Common myeloid progenitor, CD34-positive (primary cell): Measurements from ENCODE around the gene GALK1.

Experiments
- CTCF ChIA-PET: fragments of 350-600 bp; sonication (Branson Sonifier 250); formaldehyde crosslinking; loops from one replicate; lab custom pipeline; 2021; ENCODE audit warnings: antibody characterized with exemption; lab: Charles Lee
- POLR2A ChIA-PET: fragments of 350-600 bp; sonication (Branson Sonifier 250); formaldehyde crosslinking; loops from one replicate; lab custom pipeline; 2021; ENCODE audit warnings: antibody characterized with exemption; lab: Charles Lee
- DNase-seq, 3 donors: peaks; one replicate each; pipeline versions ENCODE4 v3.0.0 to v3.0.0-alpha.2; 2013
- H3K27ac ChIP-seq, 2 experiments: 1 replicate in 1 of 2; 2 replicates in 1 of 2; pipeline ENCODE4 v1.7.0; 2013; ENCODE audit warnings: inconsistent platforms in 2 of 2, low read length in 2 of 2, mild to moderate bottlenecking in 2 of 2, low read depth in 1 of 2, moderate library complexity in 1 of 2; ENCODE audit not compliant: severe bottlenecking in 2 of 2, insufficient read depth in 1 of 2, poor library complexity in 1 of 2
- H3K27me3 ChIP-seq, 5 experiments: replicated peaks in 2 of 5; 1 replicate in 3 of 5; 2 replicates in 2 of 5; pipeline versions ENCODE4 v1.6.1 to v1.7.0; 2013; ENCODE audit warnings: low read length in 4 of 5, mild to moderate bottlenecking in 2 of 5, moderate library complexity in 2 of 5, inconsistent platforms in 1 of 5; ENCODE audit not compliant: insufficient read depth in 5 of 5, control insufficient read depth in 4 of 5
- H3K36me3 ChIP-seq, 4 experiments: 1 replicate in 2 of 4; 2 replicates in 2 of 4; pipeline versions ENCODE4 v1.6.1 to v1.7.0; 2013; ENCODE audit warnings: low read length in 3 of 4, control low read depth in 1 of 4, mild to moderate bottlenecking in 1 of 4; ENCODE audit not compliant: control insufficient read depth in 4 of 4, insufficient read depth in 4 of 4
- H3K4me1 ChIP-seq, 4 experiments: 1 replicate in 3 of 4; 2 replicates in 1 of 4; pipeline versions ENCODE4 v1.6.1 to v1.7.1; 2013; ENCODE audit warnings: low read length in 3 of 4, mild to moderate bottlenecking in 3 of 4, control low read depth in 1 of 4, inconsistent platforms in 1 of 4, moderate library complexity in 1 of 4; ENCODE audit not compliant: control insufficient read depth in 4 of 4, insufficient read depth in 4 of 4; ENCODE audit errors: control extremely low read depth in 1 of 4
- H3K4me3 ChIP-seq, 7 experiments: 1 replicate in 4 of 7; 2 replicates in 3 of 7; pipeline versions ENCODE4 v1.5.1 to v1.7.0; 2013; ENCODE audit warnings: mild to moderate bottlenecking in 7 of 7, low read length in 6 of 7, moderate library complexity in 6 of 7, inconsistent platforms in 2 of 7, low read depth in 2 of 7, control low read depth in 1 of 7; ENCODE audit not compliant: insufficient read depth in 4 of 7, control insufficient read depth in 1 of 7; ENCODE audit errors: extremely low read depth in 1 of 7
- H3K9me3 ChIP-seq, 5 experiments: 1 replicate in 4 of 5; 2 replicates in 1 of 5; pipeline versions ENCODE4 v1.6.1 to v1.7.1; 2013; ENCODE audit warnings: low read length in 4 of 5, mild to moderate bottlenecking in 2 of 5, inconsistent platforms in 1 of 5, low read depth in 1 of 5, moderate library complexity in 1 of 5; ENCODE audit not compliant: control insufficient read depth in 4 of 5, insufficient read depth in 2 of 5; ENCODE audit errors: control extremely low read depth in 1 of 5
- WGBS: methylation state at CpG from one replicate; pipeline ENCODE4 v1.1.5; 2013; ENCODE audit not compliant: insufficient coverage; 5-methylcytosine and 5-hydroxymethylcytosine counted together

The GALK1 gene

GRCh38 chr17:75784473-75785015 lies 19.6 kb upstream of the GALK1 start, which contains the start of gene UNK:
UNK (plus strand) TSS chr17:75784806; CDS start chr17:75784881, 75 bp downstream.
- H3K4me1 ChIP-seq, result peaks cover 30 to 52% (median 38%) of the 10 kb centered on the region in 4 experiments
- no peaks in the 10 kb centered on the region for H3K27me3 ChIP-seq
- peak within 1 kb of the TSS; percentile 98 to 99 for H3K27ac ChIP-seq
- H3K36me3 ChIP-seq, result no peaks in the 10 kb centered on the region
- WGBS, result 0% methylated on average over 39 of the region's 45 CpGs
- H3K9me3 ChIP-seq, result no peaks in the 10 kb centered on the region
- DNase-seq, result peak; percentile 99
- peak within 1 kb of the TSS; percentile 67 to 91 (median 81) for H3K4me3 ChIP-seq
- ChIA-PET CTCF (interaction anchor here (0.8 to 2.5 kb wide), 7 partner anchors 10 to 63 kb away, joined by 3 to 15 read pairs (median 4); partner anchors contain the start of gene GALK1), POLR2A (interaction anchor here (0.6 to 1.4 kb wide), 4 partner anchors 8 to 92 kb away, joined by 3 to 6 read pairs (median 5); no protein-coding TSS in a partner anchor)

GRCh38 chr17:75783803-75784472 lies 18.9 kb upstream of the GALK1 start:
- ChIA-PET CTCF (interaction anchor here (0.8 to 2.5 kb wide), 16 partner anchors 9 to 195 kb away, joined by 3 to 16 read pairs (median 4); partner anchors contain the start of gene GALK1), POLR2A (interaction anchor here (1.3 kb wide), 2 partner anchors 8 to 19 kb away, joined by 3 to 6 read pairs; partner anchors contain the start of gene GALK1)
- peak overlapping the region; percentile 67 to 91 (median 81) for H3K4me3 ChIP-seq
- DNase-seq, result no peak
- H3K36me3 ChIP-seq, result peaks cover 0 to 6% (median 0%) of the 10 kb centered on the region in 4 experiments
- 72% methylated on average over 16 of the region's 20 CpGs for WGBS
- H3K27ac ChIP-seq, result peak overlapping the region; percentile 98 to 99
- H3K27me3 ChIP-seq, result no peaks in the 10 kb centered on the region
- no peaks in the 10 kb centered on the region for H3K9me3 ChIP-seq
- peaks cover 30 to 52% (median 38%) of the 10 kb centered on the region in 4 experiments for H3K4me1 ChIP-seq

- 29% methylated on average over 1 of the region's 6 CpGs for WGBS
- POLR2A ChIA-PET, result interaction anchor here (0.6 to 1.3 kb wide), 3 partner anchors 18 to 75 kb away, joined by 3 read pairs; partner anchors contain the start of gene GALK1
- peaks cover 33 to 53% (median 38%) of the 10 kb centered on the region in 4 experiments for H3K4me1 ChIP-seq
- H3K4me3 ChIP-seq, result peak overlapping the region in 4 of 7 experiments; percentile 11 to 91 (median 84)
- no peaks in the 10 kb centered on the region for H3K9me3 ChIP-seq
- CTCF ChIA-PET, result interaction anchor here (0.8 to 2.5 kb wide), 19 partner anchors 8 to 195 kb away, joined by 3 to 16 read pairs (median 4); partner anchors contain the start of genes GALK1 and TRIM65
- H3K36me3 ChIP-seq, result peaks cover 0 to 13% (median 5%) of the 10 kb centered on the region in 4 experiments
- peak; percentile 63 to 90 (median 88) for DNase-seq
- H3K27me3 ChIP-seq, result no peaks in the 10 kb centered on the region
- peak overlapping the region in 1 of 2 experiments; percentile 99 for H3K27ac ChIP-seq
Measured at GRCh38 chr17:75783069-75783783, 18.2 kb upstream of the GALK1 start.

GRCh38 chr17:75779987-75780889 lies 15.2 kb upstream of the GALK1 start:
- ChIA-PET POLR2A (interaction anchor here (0.6 to 4.9 kb wide), 13 partner anchors 9 to 127 kb away, joined by 3 to 39 read pairs (median 4); partner anchors contain the start of genes GALK1 and WBP2), CTCF (interaction anchor here (0.7 to 1.3 kb wide), 6 partner anchors 9 to 80 kb away, joined by 3 to 5 read pairs (median 4); partner anchors contain the start of gene GALK1)
- Histone ChIP-seq H3K27ac (peak overlapping the region in 1 of 2 experiments; percentile 3), H3K4me1 (peaks cover 28 to 53% (median 37%) of the 10 kb centered on the region in 4 experiments), H3K36me3 (peaks cover 1 to 32% (median 16%) of the 10 kb centered on the region in 4 experiments), H3K9me3 (no peaks in the 10 kb centered on the region), H3K27me3 (no peaks in the 10 kb centered on the region), H3K4me3 (peak overlapping the region in 3 of 7 experiments; percentile 36 to 85 (median 56))
- no peak for DNase-seq
- WGBS, result 0% methylated on average over 3 of the region's 5 CpGs

GRCh38 chr17:75779250-75779986 lies 14.4 kb upstream of the GALK1 start:
- WGBS, result under 1% methylated on average over 63 of the region's 84 CpGs
- Histone ChIP-seq H3K36me3 (peaks cover 4 to 37% (median 20%) of the 10 kb centered on the region in 4 experiments), H3K4me3 (peak overlapping the region; percentile 84 to 99 (median 90)), H3K9me3 (no peaks in the 10 kb centered on the region), H3K27ac (peak overlapping the region; percentile 89 to 96), H3K27me3 (no peaks in the 10 kb centered on the region), H3K4me1 (peaks cover 28 to 51% (median 34%) of the 10 kb centered on the region in 4 experiments)
- ChIA-PET POLR2A (interaction anchor here (0.6 to 4.9 kb wide), 12 partner anchors 10 to 126 kb away, joined by 3 to 39 read pairs (median 4); partner anchors contain the start of genes GALK1, UNC13D and WBP2), CTCF (interaction anchor here (0.7 to 6.9 kb wide), 9 partner anchors 8 to 81 kb away, joined by 3 to 85 read pairs (median 4); partner anchors contain the start of gene GALK1)
- peak; percentile 99 to 100 (median 100) for DNase-seq
